Activated naive CD8-positive, alpha-beta T cell treated with anti-CD3 and anti-CD28 coated beads, Interleukin-2, amount 10 ng/mL, durations not matched to agents 7 days and 5 days (primary cell): Measurements from ENCODE around the gene ACBD7. TPM values are rescaled to one million over a fixed set of nuclear protein-coding genes. Genes with fewer than 3 reads are reported as not detected.

Experiments used
- ATAC-seq: fragments of 150-1000 bp; cut with Tn5 transposase; one replicate; pipeline ENCODE4 v1.10.0; 2021; ENCODE audit warnings: low read depth, moderate library complexity
- POLR2A ChIA-PET: fragments of 350-600 bp; sonication (Branson Sonifier 250); formaldehyde crosslinking; loops from one replicate; lab custom pipeline; 2021; ENCODE audit warnings: antibody characterized with exemption; lab: Charles Lee
- DNase-seq: peaks from one replicate; pipeline ENCODE4 v3.0.0; 2021
- H3K27ac Mint-ChIP-seq: one replicate; pipeline ENCODE4 v1.8.0; 2022; ENCODE audit warnings: mild to moderate bottlenecking, mixed read lengths
- H3K27me3 Mint-ChIP-seq: one replicate; pipeline ENCODE4 v1.8.0; 2022; ENCODE audit warnings: mild to moderate bottlenecking, moderate library complexity, mixed read lengths
- H3K36me3 Mint-ChIP-seq: one replicate; pipeline ENCODE4 v1.8.0; 2021; ENCODE audit warnings: mild to moderate bottlenecking, mixed read lengths
- H3K4me1 Mint-ChIP-seq: one replicate; pipeline ENCODE4 v1.8.0; 2021; ENCODE audit warnings: mixed read lengths
- H3K4me3 Mint-ChIP-seq: one replicate; pipeline ENCODE4 v1.8.0; 2022; ENCODE audit warnings: mild to moderate bottlenecking, moderate library complexity, mixed read lengths
- H3K9me3 Mint-ChIP-seq: one replicate; pipeline ENCODE4 v1.8.0; 2021; ENCODE audit warnings: mixed read lengths
- total RNA-seq, 2 experiments: library from RNA; stranded (reverse); gene quantifications; one replicate each; pipeline ENCODE4 v1.2.3, GENCODE V29; 2021

Gene ACBD7
- total RNA-seq, 2 experiments from 2014 or later = 1.5 to 1.8 TPM

GRCh38 chr10:15113766-15114165, 25.2 kb upstream of the ACBD7 start:
- no peak overlapping the region for H3K4me3 Mint-ChIP-seq
- no peak for ATAC-seq
- H3K27ac Mint-ChIP-seq = no peak overlapping the region
- no peaks in the 10 kb centered on the region for H3K27me3 Mint-ChIP-seq
- no peak for DNase-seq
- H3K9me3 Mint-ChIP-seq = no peaks in the 10 kb centered on the region
- H3K36me3 Mint-ChIP-seq = peaks cover 15% of the 10 kb centered on the region
- POLR2A ChIA-PET = no interaction called here
- no peaks in the 10 kb centered on the region for H3K4me1 Mint-ChIP-seq

- Mint-ChIP-seq H3K9me3 (no peaks in the 10 kb centered on the region), H3K27ac (no peak overlapping the region), H3K27me3 (no peaks in the 10 kb centered on the region), H3K36me3 (peaks cover 18% of the 10 kb centered on the region), H3K4me1 (no peaks in the 10 kb centered on the region), H3K4me3 (no peak overlapping the region)
- ATAC-seq = no peak
- DNase-seq = no peak
- POLR2A ChIA-PET = no interaction called here
Measured at GRCh38 chr10:15112657-15113056, 24.1 kb upstream of the ACBD7 start.

GRCh38 chr10:15106352-15107013, 17.9 kb upstream of the ACBD7 start:
- ATAC-seq = peak; percentile 85
- H3K36me3 Mint-ChIP-seq = peaks cover 9% of the 10 kb centered on the region
- H3K27me3 Mint-ChIP-seq = no peaks in the 10 kb centered on the region
- POLR2A ChIA-PET = no interaction called here
- no peak overlapping the region for H3K27ac Mint-ChIP-seq
- H3K4me3 Mint-ChIP-seq = no peak overlapping the region
- H3K9me3 Mint-ChIP-seq = no peaks in the 10 kb centered on the region
- peaks cover 8% of the 10 kb centered on the region for H3K4me1 Mint-ChIP-seq
- DNase-seq = peak; percentile 61

GRCh38 chr10:15103513-15103912, 14.9 kb upstream of the ACBD7 start:
- no peak for ATAC-seq
- no peak overlapping the region for H3K4me3 Mint-ChIP-seq
- H3K36me3 Mint-ChIP-seq = peaks cover 6% of the 10 kb centered on the region
- H3K27ac Mint-ChIP-seq = no peak overlapping the region
- H3K9me3 Mint-ChIP-seq = no peaks in the 10 kb centered on the region
- no peak for DNase-seq
- no peaks in the 10 kb centered on the region for H3K27me3 Mint-ChIP-seq
- H3K4me1 Mint-ChIP-seq = peaks cover 24% of the 10 kb centered on the region
- POLR2A ChIA-PET = no interaction called here

GRCh38 chr10:15099886-15100285, 11.3 kb upstream of the ACBD7 start:
- POLR2A ChIA-PET = interaction anchor here (1.1 kb wide), 1 partner anchor 147 kb away, joined by 3 read pairs; the partner anchor contains the start of gene DCLRE1C

GRCh38 chr10:15097011-15097812, 8.6 kb upstream of the ACBD7 start, which contains the start of gene RPP38:
Gene RPP38, plus strand, starts transcription at chr10:15097355. Its CDS starts 5,960 bp downstream, at chr10:15103315.
- Mint-ChIP-seq H3K4me1 (peaks cover 20% of the 10 kb centered on the region), H3K9me3 (no peaks in the 10 kb centered on the region), H3K27ac (peak within 1 kb of the TSS; percentile 97), H3K36me3 (peaks cover 3% of the 10 kb centered on the region), H3K4me3 (peak within 1 kb of the TSS; percentile 97), H3K27me3 (no peaks in the 10 kb centered on the region)
- POLR2A ChIA-PET = interaction anchor here (0.8 to 2.3 kb wide), 4 partner anchors 72 to 545 kb away, joined by 3 to 11 read pairs (median 5); partner anchors contain the start of genes MEIG1 and NMT2
- peak; percentile 92 for ATAC-seq
- peak; percentile 97 for DNase-seq

More at GRCh38 chr10:15099886-15100285, 11.3 kb upstream of the ACBD7 start:
- Mint-ChIP-seq H3K9me3 (no peaks in the 10 kb centered on the region), H3K36me3 (peaks cover 5% of the 10 kb centered on the region), H3K27ac (peak overlapping the region; percentile 26), H3K4me1 (peaks cover 20% of the 10 kb centered on the region), H3K27me3 (no peaks in the 10 kb centered on the region), H3K4me3 (peak overlapping the region; percentile 4)
- DNase-seq (no peak), ATAC-seq (no peak)

- DNase-seq (no peak), ATAC-seq (peak; percentile 21)
- Mint-ChIP-seq H3K27me3 (no peaks in the 10 kb centered on the region), H3K36me3 (peaks cover 3% of the 10 kb centered on the region), H3K4me1 (peaks cover 20% of the 10 kb centered on the region), H3K27ac (peak overlapping the region; percentile 97), H3K9me3 (no peaks in the 10 kb centered on the region), H3K4me3 (peak overlapping the region; percentile 97)
- POLR2A ChIA-PET = interaction anchor here (2.3 kb wide), 1 partner anchor 137 kb away, joined by 7 read pairs; the partner anchor contains the start of gene MEIG1
Measured at GRCh38 chr10:15096661-15097010, 8.1 kb upstream of the ACBD7 start.

GRCh38 chr10:15092855-15093408, 4.4 kb upstream of the ACBD7 start:
- Mint-ChIP-seq H3K4me3 (no peak overlapping the region), H3K27ac (no peak overlapping the region), H3K9me3 (no peaks in the 10 kb centered on the region), H3K36me3 (peaks cover 2% of the 10 kb centered on the region), H3K4me1 (peaks cover 4% of the 10 kb centered on the region), H3K27me3 (no peaks in the 10 kb centered on the region)
- ATAC-seq = no peak
- POLR2A ChIA-PET = no interaction called here
- no peak for DNase-seq

GRCh38 chr10:15091418-15091817, 2.8 kb upstream of the ACBD7 start:
- DNase-seq (no peak), ATAC-seq (no peak)
- Mint-ChIP-seq H3K27me3 (no peaks in the 10 kb centered on the region), H3K4me1 (peaks cover under 1% of the 10 kb centered on the region), H3K36me3 (no peaks in the 10 kb centered on the region), H3K4me3 (no peak overlapping the region), H3K9me3 (no peaks in the 10 kb centered on the region), H3K27ac (no peak overlapping the region)
- POLR2A ChIA-PET = no interaction called here

GRCh38 chr10:15084502-15084922, 4.1 kb downstream of the ACBD7 start:
- no peaks in the 10 kb centered on the region for H3K9me3 Mint-ChIP-seq
- H3K4me3 Mint-ChIP-seq = no peak overlapping the region
- H3K4me1 Mint-ChIP-seq = no peaks in the 10 kb centered on the region
- H3K27me3 Mint-ChIP-seq = no peaks in the 10 kb centered on the region
- DNase-seq = no peak
- POLR2A ChIA-PET = no interaction called here
- no peak for ATAC-seq
- no peak overlapping the region for H3K27ac Mint-ChIP-seq
- no peaks in the 10 kb centered on the region for H3K36me3 Mint-ChIP-seq

GRCh38 chr10:15083674-15084501, 4.7 kb downstream of the ACBD7 start:
- POLR2A ChIA-PET = no interaction called here
- ATAC-seq (no peak), DNase-seq (no peak)
- Mint-ChIP-seq H3K27ac (no peak overlapping the region), H3K4me1 (no peaks in the 10 kb centered on the region), H3K9me3 (no peaks in the 10 kb centered on the region), H3K27me3 (no peaks in the 10 kb centered on the region), H3K36me3 (no peaks in the 10 kb centered on the region), H3K4me3 (no peak overlapping the region)

GRCh38 chr10:15075421-15075820, 13.2 kb downstream of the ACBD7 start:
- POLR2A ChIA-PET = no interaction called here
- Mint-ChIP-seq H3K27ac (no peak overlapping the region), H3K4me3 (no peak overlapping the region), H3K4me1 (no peaks in the 10 kb centered on the region), H3K27me3 (peaks cover 2% of the 10 kb centered on the region), H3K36me3 (no peaks in the 10 kb centered on the region), H3K9me3 (peaks cover 2% of the 10 kb centered on the region)
- no peak for ATAC-seq
- DNase-seq = no peak

GRCh38 chr10:15072358-15072757, 16.2 kb downstream of the ACBD7 start:
- Mint-ChIP-seq H3K27ac (no peak overlapping the region), H3K4me3 (no peak overlapping the region), H3K4me1 (no peaks in the 10 kb centered on the region), H3K9me3 (peaks cover 2% of the 10 kb centered on the region), H3K36me3 (no peaks in the 10 kb centered on the region), H3K27me3 (peaks cover 2% of the 10 kb centered on the region)
- ATAC-seq = no peak
- DNase-seq = no peak
- POLR2A ChIA-PET = no interaction called here
